ENCODE results near the gene RADIL. TPM values are rescaled to one million over a fixed set of nuclear protein-coding genes. Genes with fewer than 3 reads are reported as not detected.
A peak's percentile ranks its signal among the peaks of the same experiment; 100 is the strongest.

Gene RADIL
- total and polyA plus RNA-seq, 2 of the 13 experiments (the other 11 are each of a cell fraction or from before 2014, with no cell fraction given): 0.05 to 0.09 TPM

DNA sequence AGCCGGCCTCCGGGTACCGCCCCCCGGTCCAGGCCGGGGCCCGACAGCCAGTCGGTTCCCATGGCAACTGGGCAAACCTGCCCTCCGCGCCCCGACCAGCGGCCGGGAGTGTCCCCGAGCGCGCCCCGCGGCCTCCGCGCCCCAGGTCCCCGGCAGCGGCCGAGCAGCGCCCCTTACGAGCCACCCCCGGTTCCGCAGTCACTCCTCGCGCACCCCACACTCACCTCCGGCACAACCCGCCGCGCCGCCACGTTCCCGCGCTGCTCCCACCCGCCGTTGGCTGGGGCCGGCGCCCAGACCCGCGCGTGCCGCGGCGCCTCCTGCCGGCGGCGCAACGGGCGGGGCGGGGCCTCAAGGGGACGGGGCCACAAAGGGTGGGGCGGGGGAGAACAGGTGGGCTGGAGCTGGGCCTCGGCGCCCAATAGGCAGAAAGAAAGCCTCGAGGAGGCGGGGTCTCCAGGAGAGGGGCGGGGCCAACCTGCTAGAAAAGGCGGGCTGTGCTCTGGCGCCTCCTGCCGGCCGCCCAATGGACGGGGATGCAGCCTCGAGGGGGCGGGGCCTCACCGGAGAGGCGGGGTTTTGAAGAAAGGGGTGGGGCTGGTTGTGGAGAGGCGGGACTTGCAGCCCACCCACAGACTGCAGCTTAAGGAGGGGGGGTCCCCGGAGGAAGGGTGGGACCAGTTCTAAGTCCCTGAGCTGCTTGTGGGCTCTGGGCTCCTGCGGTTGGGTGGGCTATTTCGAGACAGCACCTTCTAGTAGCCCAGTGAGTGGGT, at the start of gene RADIL (continued):
- no peak for TF ChIP-seq ZNF232 (CRISPR knock-in tag; IDR thresholded peaks at IDR 0.05; ENCODE audit: borderline replicate concordance)
- TF ChIP-seq SP5 (CRISPR knock-in tag; IDR thresholded peaks at IDR 0.05; ENCODE audit: borderline replicate concordance, low read depth): peak; percentile 39; the same call in 1 of the 2 replicates
- TF ChIP-seq YEATS4 (CRISPR knock-in tag; IDR thresholded peaks at IDR 0.05; ENCODE audit: borderline replicate concordance): no peak
- TF ChIP-seq, protein P1, sequence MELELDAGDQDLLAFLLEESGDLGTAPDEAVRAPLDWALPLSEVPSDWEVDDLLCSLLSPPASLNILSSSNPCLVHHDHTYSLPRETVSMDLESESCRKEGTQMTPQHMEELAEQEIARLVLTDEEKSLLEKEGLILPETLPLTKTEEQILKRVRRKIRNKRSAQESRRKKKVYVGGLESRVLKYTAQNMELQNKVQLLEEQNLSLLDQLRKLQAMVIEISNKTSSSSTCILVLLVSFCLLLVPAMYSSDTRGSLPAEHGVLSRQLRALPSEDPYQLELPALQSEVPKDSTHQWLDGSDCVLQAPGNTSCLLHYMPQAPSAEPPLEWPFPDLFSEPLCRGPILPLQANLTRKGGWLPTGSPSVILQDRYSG (CRISPR knock-in tag; IDR thresholded peaks at IDR 0.05): no peak; the same call in 1 of the 2 replicates
- TF ChIP-seq CHD4 (IDR thresholded peaks at IDR 0.05; ENCODE audit: borderline replicate concordance, low read length): no peak
- no peak for TF ChIP-seq ZSCAN12 (CRISPR knock-in tag; IDR thresholded peaks at IDR 0.05)
- TF ChIP-seq ZNF570 (CRISPR knock-in tag; IDR thresholded peaks at IDR 0.05; ENCODE audit: borderline replicate concordance): no peak
- TF ChIP-seq, protein P2, sequence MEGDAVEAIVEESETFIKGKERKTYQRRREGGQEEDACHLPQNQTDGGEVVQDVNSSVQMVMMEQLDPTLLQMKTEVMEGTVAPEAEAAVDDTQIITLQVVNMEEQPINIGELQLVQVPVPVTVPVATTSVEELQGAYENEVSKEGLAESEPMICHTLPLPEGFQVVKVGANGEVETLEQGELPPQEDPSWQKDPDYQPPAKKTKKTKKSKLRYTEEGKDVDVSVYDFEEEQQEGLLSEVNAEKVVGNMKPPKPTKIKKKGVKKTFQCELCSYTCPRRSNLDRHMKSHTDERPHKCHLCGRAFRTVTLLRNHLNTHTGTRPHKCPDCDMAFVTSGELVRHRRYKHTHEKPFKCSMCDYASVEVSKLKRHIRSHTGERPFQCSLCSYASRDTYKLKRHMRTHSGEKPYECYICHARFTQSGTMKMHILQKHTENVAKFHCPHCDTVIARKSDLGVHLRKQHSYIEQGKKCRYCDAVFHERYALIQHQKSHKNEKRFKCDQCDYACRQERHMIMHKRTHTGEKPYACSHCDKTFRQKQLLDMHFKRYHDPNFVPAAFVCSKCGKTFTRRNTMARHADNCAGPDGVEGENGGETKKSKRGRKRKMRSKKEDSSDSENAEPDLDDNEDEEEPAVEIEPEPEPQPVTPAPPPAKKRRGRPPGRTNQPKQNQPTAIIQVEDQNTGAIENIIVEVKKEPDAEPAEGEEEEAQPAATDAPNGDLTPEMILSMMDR (CRISPR knock-in tag; IDR thresholded peaks at IDR 0.05): peak; percentile 90
- TF ChIP-seq, protein P3, sequence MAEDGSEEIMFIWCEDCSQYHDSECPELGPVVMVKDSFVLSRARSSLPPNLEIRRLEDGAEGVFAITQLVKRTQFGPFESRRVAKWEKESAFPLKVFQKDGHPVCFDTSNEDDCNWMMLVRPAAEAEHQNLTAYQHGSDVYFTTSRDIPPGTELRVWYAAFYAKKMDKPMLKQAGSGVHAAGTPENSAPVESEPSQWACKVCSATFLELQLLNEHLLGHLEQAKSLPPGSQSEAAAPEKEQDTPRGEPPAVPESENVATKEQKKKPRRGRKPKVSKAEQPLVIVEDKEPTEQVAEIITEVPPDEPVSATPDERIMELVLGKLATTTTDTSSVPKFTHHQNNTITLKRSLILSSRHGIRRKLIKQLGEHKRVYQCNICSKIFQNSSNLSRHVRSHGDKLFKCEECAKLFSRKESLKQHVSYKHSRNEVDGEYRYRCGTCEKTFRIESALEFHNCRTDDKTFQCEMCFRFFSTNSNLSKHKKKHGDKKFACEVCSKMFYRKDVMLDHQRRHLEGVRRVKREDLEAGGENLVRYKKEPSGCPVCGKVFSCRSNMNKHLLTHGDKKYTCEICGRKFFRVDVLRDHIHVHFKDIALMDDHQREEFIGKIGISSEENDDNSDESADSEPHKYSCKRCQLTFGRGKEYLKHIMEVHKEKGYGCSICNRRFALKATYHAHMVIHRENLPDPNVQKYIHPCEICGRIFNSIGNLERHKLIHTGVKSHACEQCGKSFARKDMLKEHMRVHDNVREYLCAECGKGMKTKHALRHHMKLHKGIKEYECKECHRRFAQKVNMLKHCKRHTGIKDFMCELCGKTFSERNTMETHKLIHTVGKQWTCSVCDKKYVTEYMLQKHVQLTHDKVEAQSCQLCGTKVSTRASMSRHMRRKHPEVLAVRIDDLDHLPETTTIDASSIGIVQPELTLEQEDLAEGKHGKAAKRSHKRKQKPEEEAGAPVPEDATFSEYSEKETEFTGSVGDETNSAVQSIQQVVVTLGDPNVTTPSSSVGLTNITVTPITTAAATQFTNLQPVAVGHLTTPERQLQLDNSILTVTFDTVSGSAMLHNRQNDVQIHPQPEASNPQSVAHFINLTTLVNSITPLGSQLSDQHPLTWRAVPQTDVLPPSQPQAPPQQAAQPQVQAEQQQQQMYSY (CRISPR knock-in tag; IDR thresholded peaks at IDR 0.05): no peak
- no peak for TF ChIP-seq GATAD2A (CRISPR knock-in tag; IDR thresholded peaks at IDR 0.05)
- no peak for TF ChIP-seq POLR2G (IDR thresholded peaks at IDR 0.05; ENCODE audit: low read depth, low read length)
- TF ChIP-seq PAXIP1 (CRISPR knock-in tag; conservative IDR thresholded peaks at IDR 0.05): no peak
- TF ChIP-seq SAP130 (CRISPR knock-in tag; IDR thresholded peaks at IDR 0.05; ENCODE audit: low read depth): peak; percentile 35; the same call in 1 of the 2 replicates
- TF ChIP-seq RELA (CRISPR knock-in tag; IDR thresholded peaks at IDR 0.05): no peak
- TF ChIP-seq ZNF605 (CRISPR knock-in tag; IDR thresholded peaks at IDR 0.05): no peak
